ENCODE measurements around the gene BSN.

DNA sequence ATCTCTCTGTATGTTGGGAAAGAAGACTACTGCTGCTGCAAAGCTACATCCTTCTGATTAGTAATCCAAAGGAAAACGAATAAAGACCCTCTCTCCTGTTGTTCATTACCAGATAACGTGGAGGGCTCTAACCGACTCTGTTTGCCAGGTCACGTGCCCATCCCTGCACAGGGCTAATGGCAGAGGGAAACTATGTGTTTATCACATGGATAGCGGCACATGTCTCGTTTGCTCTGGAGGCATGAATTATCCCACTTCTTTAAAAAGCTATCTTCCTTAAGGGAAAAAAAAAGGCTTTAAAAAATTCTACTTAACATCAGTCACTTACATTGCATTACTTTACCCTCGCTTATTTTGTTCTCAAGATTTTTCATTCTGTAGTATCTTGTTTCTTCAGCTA, 87.0 kb downstream of the BSN start:
- TF ChIP-seq, protein P1, sequence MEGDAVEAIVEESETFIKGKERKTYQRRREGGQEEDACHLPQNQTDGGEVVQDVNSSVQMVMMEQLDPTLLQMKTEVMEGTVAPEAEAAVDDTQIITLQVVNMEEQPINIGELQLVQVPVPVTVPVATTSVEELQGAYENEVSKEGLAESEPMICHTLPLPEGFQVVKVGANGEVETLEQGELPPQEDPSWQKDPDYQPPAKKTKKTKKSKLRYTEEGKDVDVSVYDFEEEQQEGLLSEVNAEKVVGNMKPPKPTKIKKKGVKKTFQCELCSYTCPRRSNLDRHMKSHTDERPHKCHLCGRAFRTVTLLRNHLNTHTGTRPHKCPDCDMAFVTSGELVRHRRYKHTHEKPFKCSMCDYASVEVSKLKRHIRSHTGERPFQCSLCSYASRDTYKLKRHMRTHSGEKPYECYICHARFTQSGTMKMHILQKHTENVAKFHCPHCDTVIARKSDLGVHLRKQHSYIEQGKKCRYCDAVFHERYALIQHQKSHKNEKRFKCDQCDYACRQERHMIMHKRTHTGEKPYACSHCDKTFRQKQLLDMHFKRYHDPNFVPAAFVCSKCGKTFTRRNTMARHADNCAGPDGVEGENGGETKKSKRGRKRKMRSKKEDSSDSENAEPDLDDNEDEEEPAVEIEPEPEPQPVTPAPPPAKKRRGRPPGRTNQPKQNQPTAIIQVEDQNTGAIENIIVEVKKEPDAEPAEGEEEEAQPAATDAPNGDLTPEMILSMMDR (conservative IDR thresholded peaks at IDR 0.05 in 1 of 2, IDR thresholded peaks at IDR 0.05 in 1 of 2; ENCODE audit: low read depth in 1 of 2, low read length in 2 of 2), result no peak
- TF ChIP-seq EZH2 (IDR thresholded peaks at IDR 0.05; ENCODE audit: low read length, missing control alignments), result no peak

All from fibroblast of lung (primary cell).